ENCODE results near the gene BTBD17.

The BTBD17 gene

GRCh38 chr17:74345433-74346241 lies 16.0 kb downstream of the BTBD17 start:
- no peak for DNase-seq (ENCODE audit: low read depth, low spot score)
- in situ Hi-C loops (cut with HindIII; ENCODE audit: low sequenced_read_pairs): no loop called here
- no peak for TF ChIP-seq CTCF (IDR thresholded peaks at IDR 0.05; ENCODE audit: low read depth, low read length)
- no peak overlapping the region for H3K4me3 ChIP-seq (ENCODE audit: low read depth, low read length)

GRCh38 chr17:74344658-74345057 lies 17.0 kb downstream of the BTBD17 start:
- no peak for DNase-seq (ENCODE audit: low read depth, low spot score)
- in situ Hi-C loops (cut with HindIII; ENCODE audit: low sequenced_read_pairs): no loop called here
- no peak overlapping the region for H3K4me3 ChIP-seq (ENCODE audit: low read depth, low read length)
- no peak for TF ChIP-seq CTCF (IDR thresholded peaks at IDR 0.05; ENCODE audit: low read depth, low read length)

- in situ Hi-C loops (cut with HindIII; ENCODE audit: low sequenced_read_pairs): no loop called here
- no peak overlapping the region for H3K4me3 ChIP-seq (ENCODE audit: low read depth, low read length)
- DNase-seq (ENCODE audit: low read depth, low spot score): no peak
- no peak for TF ChIP-seq CTCF (IDR thresholded peaks at IDR 0.05; ENCODE audit: low read depth, low read length)
Observed at GRCh38 chr17:74343526-74344284, 18.0 kb downstream of the BTBD17 start.

- TF ChIP-seq CTCF (IDR thresholded peaks at IDR 0.05; ENCODE audit: low read depth, low read length): no peak
- H3K4me3 ChIP-seq (ENCODE audit: low read depth, low read length): no peak overlapping the region
- DNase-seq (ENCODE audit: low read depth, low spot score): no peak
- in situ Hi-C loops (cut with HindIII; ENCODE audit: low sequenced_read_pairs): no loop called here
Observed at GRCh38 chr17:74343121-74343520, 18.5 kb downstream of the BTBD17 start.

- in situ Hi-C loops (cut with HindIII; ENCODE audit: low sequenced_read_pairs): no loop called here
- no peak for DNase-seq (ENCODE audit: low read depth, low spot score)
- H3K4me3 ChIP-seq (ENCODE audit: low read depth, low read length): no peak overlapping the region
- no peak for TF ChIP-seq CTCF (IDR thresholded peaks at IDR 0.05; ENCODE audit: low read depth, low read length)
Observed at GRCh38 chr17:74342224-74342623, 19.4 kb downstream of the BTBD17 start.

- H3K4me3 ChIP-seq (ENCODE audit: low read depth, low read length): no peak overlapping the region
- no peak for TF ChIP-seq CTCF (IDR thresholded peaks at IDR 0.05; ENCODE audit: low read depth, low read length)
- no peak for DNase-seq (ENCODE audit: low read depth, low spot score)
- in situ Hi-C loops (cut with HindIII; ENCODE audit: low sequenced_read_pairs): no loop called here
Observed at GRCh38 chr17:74340470-74341023, 21.1 kb downstream of the BTBD17 start.
